NCI-H226 (cell line): ENCODE results near the gene TSPAN17.
"Not testable (repeated sequence)": the region's sequence is repeated elsewhere in the genome, so short reads cannot be mapped to it uniquely, and the experiment has no call there.

Experiments used
- DNase-seq: peaks from one replicate; pipeline ENCODE4 v3.0.0-alpha.2; 2015

TSPAN17 gene

DNA sequence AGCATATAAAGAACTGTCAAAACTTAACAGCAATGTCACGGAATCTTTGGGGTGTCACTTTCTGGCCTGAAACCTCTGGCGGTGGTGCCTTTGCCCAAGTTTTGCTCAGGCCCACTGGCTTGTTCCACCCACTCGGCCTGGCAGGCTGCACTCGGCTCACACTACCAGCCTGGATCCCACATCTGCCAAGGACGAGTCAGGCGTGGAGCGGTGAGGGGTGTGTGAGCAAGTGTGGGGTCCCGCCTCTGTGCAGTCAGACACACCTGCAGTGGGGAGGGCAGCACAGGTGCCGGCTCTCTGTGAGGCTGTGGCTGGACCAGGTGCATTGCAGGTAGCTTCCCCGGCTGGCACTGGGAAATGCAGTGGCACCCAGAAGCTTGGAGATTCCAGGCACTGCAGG, 40.0 kb downstream of the TSPAN17 start:
- DNase-seq = no peak

GRCh38 chr5:176687881-176688280, 40.6 kb downstream of the TSPAN17 start:
- DNase-seq = no peak

DNA sequence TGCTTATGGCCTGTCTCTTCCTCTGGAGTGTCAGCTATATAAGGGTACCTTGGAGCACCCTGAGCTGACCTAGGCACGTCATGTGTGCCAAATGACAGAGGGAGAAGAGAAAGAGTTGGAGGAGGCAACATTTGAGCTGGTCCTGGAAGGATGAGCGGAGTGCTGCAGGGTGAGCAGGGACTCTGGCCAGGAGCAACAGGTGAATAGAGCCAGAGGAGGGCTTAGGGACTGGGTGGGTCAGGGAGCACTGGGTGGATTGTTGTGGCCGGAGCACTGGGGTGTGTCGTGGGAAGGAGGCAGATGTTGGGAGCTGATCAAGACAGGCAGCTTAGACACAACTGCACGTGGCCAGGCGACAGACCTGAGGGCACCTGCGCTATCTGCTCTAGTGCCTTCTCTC, 43.6 kb downstream of the TSPAN17 start:
- no peak for DNase-seq

DNA sequence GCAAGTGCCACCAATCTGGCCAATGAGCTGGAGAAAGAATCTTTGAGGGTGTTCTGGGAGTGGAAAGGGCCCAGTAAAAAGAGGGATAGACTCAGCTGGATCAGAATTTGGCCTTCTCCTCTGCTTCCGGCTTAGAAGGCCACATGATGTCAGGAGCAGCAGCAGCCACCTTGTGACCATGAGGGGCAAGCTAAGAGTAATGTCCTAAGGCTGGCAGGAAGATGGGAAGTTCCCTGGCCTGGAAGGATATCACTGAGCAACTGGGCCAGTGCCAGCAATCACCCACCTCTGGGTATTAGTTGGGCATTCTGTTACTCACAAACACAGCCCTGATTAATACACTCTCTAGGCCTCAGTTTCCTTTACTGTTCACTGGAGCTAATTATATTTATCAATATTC, 44.2 kb downstream of the TSPAN17 start:
- DNase-seq = no peak

- DNase-seq = no peak
These were observed 45.0 kb downstream of the TSPAN17 start for GRCh38 chr5:176692326-176692725.

DNA sequence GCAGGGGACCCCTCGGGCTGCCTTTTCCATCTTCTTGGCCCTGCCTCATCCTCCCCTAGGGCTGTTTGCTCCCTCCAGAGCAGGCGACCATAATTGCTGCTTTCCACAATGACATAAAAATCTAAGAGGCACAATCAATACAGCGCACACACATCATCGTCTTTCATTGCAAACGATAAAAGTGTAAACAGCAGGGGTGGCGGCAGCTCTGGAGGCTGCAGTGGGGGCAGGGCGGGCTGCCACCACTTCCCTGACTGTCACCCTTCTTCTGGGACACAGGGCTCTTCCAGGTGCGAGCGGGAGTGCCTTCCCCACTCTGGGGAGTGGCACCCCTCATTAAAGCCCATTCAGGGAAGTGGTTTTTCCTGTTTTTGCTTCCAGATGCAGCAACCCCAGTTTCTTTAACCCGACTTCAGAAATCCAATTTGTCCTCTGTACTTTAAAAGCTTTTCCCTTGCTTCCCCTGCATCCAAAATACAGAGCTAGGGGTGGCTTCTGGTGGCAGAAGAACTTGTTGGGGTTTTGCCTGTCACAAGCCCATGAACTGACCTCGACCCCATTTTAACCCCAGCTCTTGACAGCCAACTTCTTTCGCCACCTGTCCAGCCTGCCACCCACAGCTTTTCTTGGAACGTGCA, 45.7 kb downstream of the TSPAN17 start:
- DNase-seq = no peak

- DNase-seq = no peak
These were observed 46.2 kb downstream of the TSPAN17 start for GRCh38 chr5:176693477-176693851.

DNA sequence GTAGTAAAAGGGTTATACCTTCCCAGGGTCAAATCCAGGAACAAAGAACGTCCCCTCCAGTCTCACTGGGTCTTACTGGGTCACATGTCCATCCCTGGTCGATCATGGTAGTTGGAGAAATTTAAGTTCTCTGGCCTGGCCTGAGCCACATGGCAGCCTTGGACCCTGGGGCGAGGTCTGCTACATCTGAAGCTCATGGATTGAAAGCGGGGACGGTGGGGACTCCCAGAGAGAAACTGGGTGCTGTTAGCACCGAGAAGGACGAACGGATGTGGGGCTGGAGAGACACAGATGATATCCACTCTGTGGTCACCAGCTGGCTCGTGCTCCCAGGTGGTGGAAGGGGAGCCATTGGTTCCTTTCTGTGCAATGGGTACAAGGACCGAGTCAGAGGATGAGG, 46.9 kb downstream of the TSPAN17 start:
- no peak for DNase-seq

DNA sequence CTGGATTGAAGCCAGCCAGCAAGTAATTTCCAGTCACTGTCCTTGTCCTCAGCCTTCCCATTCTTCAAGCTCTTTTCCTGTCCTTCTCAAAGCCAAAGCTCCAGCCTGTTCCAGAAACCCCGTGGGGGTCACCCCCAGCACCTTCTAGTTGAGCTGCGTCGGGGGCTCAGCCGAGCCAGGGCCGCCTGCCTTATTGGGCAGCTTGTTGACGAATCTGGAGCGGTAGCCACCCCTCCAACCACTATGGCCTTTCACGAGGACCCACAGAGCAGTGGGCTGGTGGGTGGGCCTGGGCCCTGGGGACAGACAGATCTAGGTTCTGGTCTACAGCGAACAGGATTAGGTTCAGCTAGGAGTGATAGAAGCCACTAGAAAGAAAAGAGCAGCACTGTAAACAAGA, 47.3 kb downstream of the TSPAN17 start:
- no peak for DNase-seq

- DNase-seq = no peak
These were observed 47.8 kb downstream of the TSPAN17 start for GRCh38 chr5:176695073-176695472.

GRCh38 chr5:176697267-176697933, 50.1 kb downstream of the TSPAN17 start:
- no peak for DNase-seq

DNA sequence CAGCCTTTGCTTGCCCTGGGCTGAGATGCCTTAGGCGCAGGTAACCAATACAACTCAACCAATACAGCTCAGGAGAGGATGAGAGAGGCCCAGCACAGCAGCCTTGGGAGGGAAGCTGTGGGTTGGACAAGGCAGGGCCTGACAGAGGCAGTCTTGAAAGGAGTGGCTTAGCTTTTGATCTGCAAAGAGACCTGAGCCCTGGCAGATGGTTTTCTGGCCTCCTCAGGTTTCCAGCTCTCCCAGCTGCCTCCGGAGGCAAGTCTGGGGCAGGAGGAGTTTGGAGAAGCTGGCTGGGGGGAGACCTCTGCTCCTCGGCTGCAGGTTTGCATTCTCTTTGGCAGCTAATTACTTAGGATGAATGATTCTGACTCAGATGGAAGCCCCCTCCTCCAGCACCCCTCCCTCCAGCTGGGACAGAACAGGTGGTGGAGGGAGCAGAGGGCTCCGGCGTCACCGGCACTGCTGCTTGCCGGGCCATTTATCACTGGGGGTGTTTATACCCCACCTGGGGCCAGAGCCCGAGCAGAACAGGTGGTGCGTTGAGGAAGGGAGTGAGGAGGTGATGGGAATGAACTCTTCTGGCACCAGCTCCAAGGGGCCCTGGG, 50.8 kb downstream of the TSPAN17 start:
- DNase-seq = no peak

DNA sequence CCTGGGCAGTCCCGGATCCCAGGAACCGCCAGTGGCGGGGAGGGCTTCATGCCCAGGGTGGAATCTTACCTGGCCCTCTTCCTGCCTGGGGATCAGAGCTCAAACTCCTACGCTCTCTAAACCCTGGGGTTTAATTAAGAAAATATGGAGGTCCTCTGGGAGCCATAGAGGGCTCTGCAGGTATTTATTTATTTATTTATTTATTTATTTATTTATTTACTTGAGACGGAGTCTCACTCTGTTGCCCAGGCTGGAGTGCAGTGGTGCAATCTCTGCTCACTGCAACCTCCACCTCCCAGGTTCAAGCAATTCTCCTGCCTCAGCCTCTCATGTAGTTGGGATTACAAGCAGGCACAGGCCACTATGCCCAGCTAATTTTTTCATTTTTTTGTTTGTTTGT, 52.2 kb downstream of the TSPAN17 start:
- DNase-seq = not testable (repeated sequence)

DNA sequence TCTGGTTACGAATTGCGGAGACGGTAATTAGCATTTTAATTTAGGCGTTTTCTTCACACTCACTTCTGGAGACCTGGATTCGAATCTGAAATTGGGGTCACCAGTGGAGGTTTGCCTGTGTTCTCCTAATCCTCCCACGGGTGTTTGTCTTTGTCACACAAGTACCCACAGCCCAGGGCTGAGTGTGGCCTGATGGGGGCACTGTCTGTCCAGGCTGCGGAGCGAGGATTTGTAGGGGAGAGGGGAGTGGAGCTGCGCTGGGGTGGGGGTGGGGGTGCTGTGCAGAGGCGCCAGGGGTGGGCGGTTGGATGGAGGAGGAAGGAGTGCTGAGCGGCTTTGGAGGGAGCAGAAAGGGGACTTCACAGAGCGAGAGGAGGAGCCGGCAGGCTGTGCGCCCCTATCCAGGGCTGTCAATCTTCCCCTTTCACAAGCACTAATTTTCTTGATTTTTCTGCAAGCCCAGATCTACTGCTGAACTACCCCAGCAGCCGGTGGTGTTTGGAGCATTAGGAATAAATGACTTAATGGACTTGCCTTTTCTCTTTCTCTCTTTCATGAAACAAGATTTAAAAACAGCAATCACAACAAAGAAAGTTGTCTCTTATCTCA, 53.1 kb downstream of the TSPAN17 start:
- no peak for DNase-seq

- DNase-seq = no peak
These were observed 55.7 kb downstream of the TSPAN17 start for GRCh38 chr5:176702671-176703641.

DNA sequence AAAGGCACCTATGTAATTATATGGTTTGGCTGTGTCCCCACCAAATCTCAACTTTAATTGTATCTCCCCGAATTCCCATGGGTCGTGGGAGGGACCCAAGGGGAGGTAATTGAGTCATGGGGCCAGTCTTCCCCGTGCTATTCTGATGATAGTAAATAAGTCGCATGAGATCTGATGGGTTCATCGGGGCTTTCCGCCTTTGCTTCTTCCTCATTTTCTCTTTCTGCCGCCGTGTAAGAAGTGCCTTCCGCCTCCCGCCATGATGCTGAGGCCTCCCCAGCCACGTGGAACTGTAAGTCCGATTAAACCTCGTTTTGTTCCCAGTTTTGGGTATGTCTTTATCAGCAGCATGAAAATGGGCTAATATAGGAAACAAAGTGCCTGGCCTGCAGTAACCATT, 56.6 kb downstream of the TSPAN17 start:
- no peak for DNase-seq

DNA sequence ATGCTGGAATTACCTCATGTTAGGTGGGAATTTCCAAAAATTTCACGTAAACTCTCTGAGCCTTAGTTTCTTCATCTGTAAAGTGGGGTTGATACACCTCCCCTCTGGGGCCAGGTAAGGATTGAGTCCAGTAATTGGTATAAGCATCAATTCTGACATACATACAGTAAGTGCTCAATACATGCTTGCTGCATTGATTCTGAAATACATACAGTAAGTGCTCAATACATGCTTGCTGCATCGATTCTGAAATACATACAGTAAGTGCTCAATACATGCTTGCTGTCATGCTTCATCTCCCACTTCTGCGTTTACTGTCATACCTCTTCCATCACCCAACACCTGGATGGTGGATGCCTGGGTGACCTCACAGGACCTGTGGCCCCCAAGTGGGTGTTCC, 57.1 kb downstream of the TSPAN17 start:
- DNase-seq = no peak

- DNase-seq = no peak
These were observed 57.5 kb downstream of the TSPAN17 start for GRCh38 chr5:176704817-176705216.
